HL-60/S4 treated with retinoic acid at 250 ng/mL for 4 days and 3 days (cell line): ENCODE results near the gene R3HDM1.
"Not testable (repeated sequence)": the region's sequence is repeated elsewhere in the genome, so short reads cannot be mapped to it uniquely, and the experiment has no call there.

Experiments used
- in situ Hi-C: fragments of 300-500 bp; cut with MboI; formaldehyde crosslinking; loops from 2 replicates; pipeline ENCODE4 v1.7.0; 2022; ENCODE audit warnings: low sequenced_read_pairs

R3HDM1 gene

DNA sequence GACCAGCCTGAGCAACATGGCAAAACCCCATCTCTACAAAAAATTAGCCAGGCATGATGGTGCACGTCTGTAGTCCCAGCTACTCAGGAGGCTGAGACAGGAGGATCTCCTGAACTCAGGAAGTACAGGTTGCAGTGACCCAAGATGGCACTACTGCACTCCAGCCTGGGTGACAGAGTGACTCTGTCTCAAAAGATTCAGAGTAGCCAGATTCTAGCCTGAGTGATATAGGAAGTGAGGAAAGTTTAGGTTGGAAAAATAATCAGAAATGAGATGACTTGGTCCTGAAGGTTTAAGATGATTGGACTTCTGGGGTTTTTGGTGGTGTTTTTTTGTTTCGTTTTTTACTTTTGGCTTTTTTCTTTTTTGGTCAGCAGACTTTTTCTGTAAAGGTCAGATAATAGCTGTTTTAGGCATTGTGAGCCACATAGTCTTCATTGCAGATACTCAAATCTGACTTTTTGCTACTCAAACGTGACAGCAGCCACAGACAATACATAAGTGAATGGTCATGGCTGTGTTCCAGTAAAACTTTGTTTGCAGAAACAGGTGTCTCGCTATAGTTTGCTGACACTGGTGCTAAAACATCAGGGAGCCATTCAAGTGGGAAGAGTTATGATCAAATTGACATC is 106.3 kb downstream of the R3HDM1 start:
- in situ Hi-C loops, result no loop called here

- in situ Hi-C loops, result no loop called here
Measured at GRCh38 chr2:135638825-135639224, 107.5 kb downstream of the R3HDM1 start.

- in situ Hi-C loops, result no loop called here
Measured at GRCh38 chr2:135641156-135642068, 110.1 kb downstream of the R3HDM1 start.

DNA sequence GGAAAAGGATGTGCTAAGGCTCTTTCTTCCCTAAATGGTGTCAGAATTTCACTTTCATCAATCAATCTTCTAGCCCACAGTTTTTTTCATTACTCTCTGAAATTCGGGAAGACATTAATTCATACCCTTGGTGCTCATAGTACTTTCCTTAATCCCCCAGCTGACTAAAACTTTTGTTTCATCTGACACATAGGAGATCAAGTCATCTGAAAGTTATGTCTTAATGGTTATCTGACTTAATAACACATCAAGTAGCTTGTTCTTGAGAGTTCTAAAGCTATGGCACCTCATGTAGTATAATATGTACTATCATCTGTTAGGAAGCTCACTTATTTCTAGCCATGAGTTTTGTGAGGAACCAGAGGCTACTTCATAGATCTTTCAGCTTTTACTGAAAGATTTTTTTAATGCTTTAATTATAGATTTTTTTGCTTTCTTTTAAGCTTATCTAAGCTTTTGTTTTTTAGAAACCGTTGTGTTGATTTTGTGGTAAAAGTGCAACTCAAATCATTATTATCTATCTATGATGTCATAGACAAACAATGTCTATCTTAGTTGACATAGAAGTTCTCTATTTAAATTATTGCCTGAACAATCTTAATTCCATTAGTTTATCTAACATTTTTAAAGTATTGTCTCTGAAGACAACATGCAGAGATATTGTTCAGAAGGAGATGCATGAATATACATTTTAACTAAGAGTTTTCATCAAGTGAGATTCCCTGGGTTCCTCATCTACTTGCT is 116.7 kb downstream of the R3HDM1 start:
- in situ Hi-C loops, result no loop called here

- in situ Hi-C loops, result no loop called here
Measured at GRCh38 chr2:135650721-135651120, 119.4 kb downstream of the R3HDM1 start.

DNA sequence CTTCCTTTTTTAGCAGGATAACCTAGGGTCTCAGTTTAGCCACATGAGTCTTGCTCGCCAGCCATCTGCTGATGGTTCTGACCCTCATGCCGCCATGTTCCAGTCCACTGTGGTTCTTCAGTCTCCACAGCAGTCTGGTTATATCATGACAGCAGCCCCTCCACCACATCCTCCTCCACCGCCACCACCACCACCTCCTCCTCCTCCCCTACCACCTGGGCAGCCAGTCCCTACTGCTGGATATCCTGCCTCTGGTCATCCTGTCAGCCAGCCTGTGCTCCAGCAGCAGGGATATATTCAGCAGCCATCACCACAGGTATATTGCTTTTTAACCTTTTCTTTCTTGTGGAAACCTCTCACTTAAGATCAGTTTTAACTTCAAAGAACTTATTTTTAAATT is 120.4 kb downstream of the R3HDM1 start:
- in situ Hi-C loops, result no loop called here

- in situ Hi-C loops, result not testable (repeated sequence)
Measured at GRCh38 chr2:135654239-135654638, 123.0 kb downstream of the R3HDM1 start.

- in situ Hi-C loops, result no loop called here
Measured at GRCh38 chr2:135657806-135658582, 126.7 kb downstream of the R3HDM1 start.

- in situ Hi-C loops, result no loop called here
Measured at GRCh38 chr2:135662088-135662487, 130.8 kb downstream of the R3HDM1 start.

GRCh38 chr2:135663148-135663700 is 131.9 kb downstream of the R3HDM1 start:
- in situ Hi-C loops, result no loop called here

GRCh38 chr2:135664623-135665068 is 133.4 kb downstream of the R3HDM1 start:
- in situ Hi-C loops, result no loop called here

GRCh38 chr2:135667045-135667444 is 135.8 kb downstream of the R3HDM1 start:
- in situ Hi-C loops, result no loop called here

DNA sequence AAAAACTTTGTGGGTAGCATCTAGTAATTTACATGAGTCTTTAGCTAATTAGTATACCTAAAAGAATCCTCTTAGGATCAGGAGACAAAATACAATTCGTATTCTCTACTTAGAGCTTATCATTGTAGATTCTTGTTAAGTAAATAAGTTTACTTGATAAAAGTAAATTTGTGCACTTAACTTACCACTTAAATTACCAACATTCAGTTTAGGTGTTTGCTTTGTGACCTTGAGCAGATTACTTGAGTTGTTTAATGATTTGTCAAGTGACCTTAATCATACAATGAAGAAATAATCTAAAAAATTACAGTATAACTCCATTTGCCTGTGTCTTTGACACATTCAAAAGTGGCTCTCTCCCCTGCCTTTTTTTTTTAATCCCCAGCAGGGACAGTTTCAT is 143.2 kb downstream of the R3HDM1 start:
- in situ Hi-C loops, result no loop called here

GRCh38 chr2:135676031-135676430 is 144.7 kb downstream of the R3HDM1 start:
- in situ Hi-C loops, result no loop called here

DNA sequence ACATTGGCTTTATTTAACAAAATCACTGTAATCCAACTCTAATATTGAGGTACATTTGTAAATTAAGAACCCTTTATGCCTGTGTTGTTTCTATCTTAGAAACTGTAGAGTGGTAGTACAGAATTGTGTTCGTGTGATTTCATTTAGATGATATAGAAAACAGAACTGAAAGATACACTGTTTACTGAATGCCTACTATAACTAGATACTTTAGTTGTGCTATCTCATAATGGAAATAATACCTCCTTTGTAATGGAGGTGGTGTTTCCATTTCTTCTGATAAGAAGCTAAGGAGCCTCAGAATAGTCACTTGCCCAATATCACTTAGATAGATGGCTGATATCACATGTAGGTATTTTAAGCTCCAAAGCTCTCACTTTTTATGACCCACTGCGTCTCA is 147.8 kb downstream of the R3HDM1 start:
- in situ Hi-C loops, result no loop called here

DNA sequence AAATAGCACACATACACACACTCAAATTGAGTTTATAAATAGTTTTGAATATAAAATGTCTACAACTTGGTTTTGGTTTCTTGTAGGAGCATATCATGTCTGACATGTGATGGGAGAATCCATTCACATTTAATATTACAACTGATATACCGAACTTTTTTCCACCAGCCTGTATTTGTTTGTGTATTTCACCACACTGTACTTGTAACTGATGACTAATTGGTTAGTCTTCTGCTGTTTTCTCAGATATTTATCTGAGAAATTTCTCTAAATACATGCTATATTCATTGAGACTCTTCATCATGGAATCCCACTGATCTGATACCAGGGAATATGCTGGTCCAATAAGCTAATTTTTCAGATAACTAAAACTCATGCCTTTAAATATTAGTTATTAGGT is 154.1 kb downstream of the R3HDM1 start:
- in situ Hi-C loops, result no loop called here

DNA sequence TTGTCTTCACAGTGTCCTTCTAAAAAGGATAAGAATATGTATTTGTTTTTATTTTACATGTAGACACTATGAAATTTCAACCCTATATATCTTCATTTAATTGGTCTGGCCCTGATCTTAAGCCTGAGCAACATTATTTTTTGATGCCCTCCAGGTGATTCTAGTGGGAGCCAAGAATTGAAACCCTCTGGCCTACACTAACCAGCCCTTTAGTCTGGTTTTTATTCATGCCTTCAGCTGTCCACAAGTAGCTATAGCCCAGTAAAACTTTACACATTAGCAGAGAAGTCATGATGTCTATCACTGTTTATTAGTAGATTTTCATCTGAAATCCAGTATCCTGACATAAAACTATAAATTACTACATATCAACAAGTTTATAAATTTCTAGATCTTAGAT is 157.7 kb downstream of the R3HDM1 start:
- in situ Hi-C loops, result no loop called here

- in situ Hi-C loops, result no loop called here
Measured at GRCh38 chr2:135689679-135690078, 158.4 kb downstream of the R3HDM1 start.

DNA sequence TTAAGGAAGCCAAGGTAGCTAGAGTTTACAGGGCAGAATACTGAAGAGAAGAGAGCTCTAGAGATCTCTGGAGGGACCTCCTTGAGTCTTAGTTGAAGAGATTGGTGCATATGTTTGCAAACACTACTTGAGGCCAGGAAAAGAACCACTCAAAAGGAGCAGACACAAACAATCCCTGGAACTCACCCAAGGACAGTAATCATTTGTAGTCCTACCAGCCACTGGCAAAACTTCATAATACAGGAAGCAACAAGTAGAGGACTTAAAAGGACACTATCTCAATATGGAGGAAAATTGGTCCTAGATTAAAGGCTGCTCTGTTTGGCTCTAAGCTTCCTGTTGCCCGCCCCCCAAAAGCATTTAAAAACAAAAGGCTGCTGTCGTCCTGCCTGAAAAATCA is 163.4 kb downstream of the R3HDM1 start:
- in situ Hi-C loops, result no loop called here

DNA sequence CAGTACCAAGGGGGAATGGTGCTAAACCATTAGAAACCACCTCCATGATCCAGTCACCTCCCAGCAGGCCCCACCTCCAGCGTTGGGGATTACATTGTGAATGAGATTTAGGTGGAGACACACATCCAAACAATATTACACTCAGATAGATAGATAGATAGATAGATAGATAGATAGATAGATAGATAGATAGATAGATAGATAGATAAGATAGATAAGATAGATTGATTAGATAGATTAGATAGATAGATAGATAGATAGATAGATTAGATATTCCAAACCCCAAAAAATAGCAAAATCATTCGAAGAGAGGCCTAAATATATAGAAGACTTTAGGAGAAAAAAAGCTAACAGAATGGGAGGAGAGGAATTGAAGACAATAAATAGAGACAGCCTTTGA is 167.6 kb downstream of the R3HDM1 start:
- in situ Hi-C loops, result no loop called here
